GM10847 (cell line): ENCODE results near the gene RTKN2.

Experiments used
- POLR2A ChIP-seq: IDR thresholded peaks from 2 replicates; pipeline ENCODE4 v1.6.1; 2011; ENCODE audit not compliant: insufficient read length; ENCODE audit errors: extremely low read depth

Gene RTKN2

GRCh38 chr10:62266147-62266546 lies 2.5 kb downstream of the RTKN2 start:
- no peak for TF ChIP-seq POLR2A

GRCh38 chr10:62264702-62265436 lies 3.8 kb downstream of the RTKN2 start:
- TF ChIP-seq POLR2A: no peak

GRCh38 chr10:62264126-62264525 lies 4.5 kb downstream of the RTKN2 start:
- TF ChIP-seq POLR2A: no peak

GRCh38 chr10:62261666-62262065 lies 7.0 kb downstream of the RTKN2 start:
- TF ChIP-seq POLR2A: no peak

GRCh38 chr10:62259998-62260397 lies 8.6 kb downstream of the RTKN2 start:
- no peak for TF ChIP-seq POLR2A

GRCh38 chr10:62259456-62259855 lies 9.2 kb downstream of the RTKN2 start:
- no peak for TF ChIP-seq POLR2A

- no peak for TF ChIP-seq POLR2A
These were observed 9.7 kb downstream of the RTKN2 start for GRCh38 chr10:62258926-62259325.

GRCh38 chr10:62253704-62254103 lies 14.9 kb downstream of the RTKN2 start:
- TF ChIP-seq POLR2A: no peak

GRCh38 chr10:62252051-62252450 lies 16.6 kb downstream of the RTKN2 start:
- no peak for TF ChIP-seq POLR2A

GRCh38 chr10:62250594-62251198 lies 17.9 kb downstream of the RTKN2 start:
- no peak for TF ChIP-seq POLR2A

GRCh38 chr10:62249957-62250356 lies 18.7 kb downstream of the RTKN2 start:
- TF ChIP-seq POLR2A: no peak

GRCh38 chr10:62248465-62248864 lies 20.2 kb downstream of the RTKN2 start:
- TF ChIP-seq POLR2A: no peak

- no peak for TF ChIP-seq POLR2A
These were observed 23.7 kb downstream of the RTKN2 start for GRCh38 chr10:62244785-62245467.

- TF ChIP-seq POLR2A: no peak
These were observed 24.6 kb downstream of the RTKN2 start for GRCh38 chr10:62244088-62244487.

GRCh38 chr10:62243647-62243997 lies 25.0 kb downstream of the RTKN2 start:
- TF ChIP-seq POLR2A: no peak

- no peak for TF ChIP-seq POLR2A
These were observed 28.6 kb downstream of the RTKN2 start for GRCh38 chr10:62239994-62240393.

- no peak for TF ChIP-seq POLR2A
These were observed 29.8 kb downstream of the RTKN2 start for GRCh38 chr10:62238880-62239279.

- no peak for TF ChIP-seq POLR2A
These were observed 30.7 kb downstream of the RTKN2 start for GRCh38 chr10:62237966-62238365.
